Panc1 (cell line): ENCODE results near the gene BAZ2B. TPM values are rescaled to one million over a fixed set of nuclear protein-coding genes. Genes with fewer than 3 reads are reported as not detected.
"Not testable (repeated sequence)": the region's sequence is repeated elsewhere in the genome, so short reads cannot be mapped to it uniquely, and the experiment has no call there.

Experiments used
- ATAC-seq: fragments of 200-7000 bp; cut with Tn5 transposase; 2 replicates; pipeline ENCODE4 v1.9.1; 2020; ENCODE audit warnings: mild to moderate bottlenecking, moderate library complexity
- BruUV-seq: library from RNA; stranded (reverse); fragments of 400-500 nt; replicated peaks from 2 replicates; lab custom pipeline; 2021; lab: Mats Ljungman, UMichigan
- CTCF ChIA-PET: fragments of 300-600 bp; sonication (Branson Sonifier 250); formaldehyde crosslinking; loops from one replicate; lab custom pipeline; 2022; ENCODE audit warnings: antibody characterized with exemption; lab: Charles Lee
- POLR2A ChIA-PET: fragments of 300-600 bp; sonication (Branson Sonifier 250); formaldehyde crosslinking; loops from one replicate; lab custom pipeline; 2022; ENCODE audit warnings: antibody characterized with exemption; lab: Charles Lee
- DNase-seq: peaks from one replicate; pipeline ENCODE4 v3.0.0-alpha.2; 2010; ENCODE audit warnings: low read depth, low spot score
- H3K27ac ChIP-seq: 2 replicates; pipeline ENCODE4 v1.5.1; 2011; ENCODE audit warnings: mild to moderate bottlenecking, low read length, inconsistent platforms
- H3K27me3 ChIP-seq: fragments of 200-500 bp; sonication (Bioruptor generic); 2 replicates; pipeline ENCODE4 v1.6.0; 2014; ENCODE audit warnings: low read length, inconsistent platforms; ENCODE audit not compliant: control insufficient read depth, insufficient read depth
- H3K36me3 ChIP-seq: fragments of 200-500 bp; sonication (Bioruptor generic); 2 replicates; pipeline ENCODE4 v1.5.1; 2014; ENCODE audit warnings: inconsistent platforms, mild to moderate bottlenecking, low read length, moderate library complexity; ENCODE audit not compliant: control insufficient read depth, insufficient read depth
- H3K4me1 ChIP-seq: 2 replicates; pipeline ENCODE4 v1.5.1; 2011; ENCODE audit warnings: inconsistent platforms, mild to moderate bottlenecking, low read length, moderate library complexity; ENCODE audit not compliant: control insufficient read depth, insufficient read depth
- H3K4me3 ChIP-seq, 2 experiments: 2 replicates each; pipeline ENCODE4 v1.5.1; 2011 to 2012; ENCODE audit warnings: low read depth in 2 of 2, low read length in 2 of 2, mild to moderate bottlenecking in 2 of 2, inconsistent platforms in 1 of 2, moderate library complexity in 1 of 2
- H3K9me3 ChIP-seq: fragments of 200-500 bp; sonication (Bioruptor generic); 2 replicates; pipeline ENCODE4 v1.5.1; 2014; ENCODE audit warnings: low read depth, mild to moderate bottlenecking, inconsistent platforms, low read length, moderate library complexity; ENCODE audit not compliant: control insufficient read depth, insufficient read depth
- POLR2AphosphoS5 ChIP-seq: IDR thresholded peaks from 2 replicates; pipeline ENCODE4 v1.6.1; 2012; ENCODE audit warnings: mild to moderate bottlenecking, low read depth, low read length, moderate library complexity
- REST ChIP-seq, 2 experiments: IDR thresholded peaks; 2 replicates each; pipeline ENCODE4 v1.6.1; 2011 to 2012; ENCODE audit warnings: low read depth in 2 of 2, control low read depth in 1 of 2, low read length in 1 of 2, mild to moderate bottlenecking in 1 of 2, moderate library complexity in 1 of 2; ENCODE audit not compliant: insufficient read depth in 1 of 2
- SIN3A ChIP-seq: IDR thresholded peaks from 2 replicates; pipeline ENCODE4 v1.6.1; 2012; ENCODE audit warnings: low read depth, mild to moderate bottlenecking, low read length, moderate library complexity, borderline replicate concordance; ENCODE audit not compliant: insufficient read depth
- TCF7L2 ChIP-seq: IDR thresholded peaks from 2 replicates; pipeline ENCODE4 v1.6.1; 2011; ENCODE audit warnings: mild to moderate bottlenecking, low read depth, low read length, inconsistent platforms
- in situ Hi-C: cut with HindIII; loops from 2 replicates; pipeline ENCODE4 v1.10.0; 2016; ENCODE audit warnings: low sequenced_read_pairs, low pct_unique_long_range_greater_than_20kb
- intact Hi-C: fragments of 100-400 bp; cut with micrococcal nuclease; formaldehyde crosslinking; loops from one replicate; pipeline ENCODE4 v1.10.0; 2022; ENCODE audit not compliant: unreplicated experiment
- total RNA-seq: library from RNA; stranded (reverse); gene quantifications from one replicate; pipeline ENCODE4 v1.2.1, GENCODE V29; 2021; ENCODE audit not compliant: unreplicated experiment
- TF ChIP-seq, protein P1 (sequence below): fragments of 450-650 bp; IDR thresholded peaks from 2 replicates; pipeline ENCODE4 v1.5.1; 2017; ENCODE audit warnings: mild to moderate bottlenecking

BAZ2B gene
- total RNA-seq, 1 experiment from 2014 or later: 38.6 TPM

DNA sequence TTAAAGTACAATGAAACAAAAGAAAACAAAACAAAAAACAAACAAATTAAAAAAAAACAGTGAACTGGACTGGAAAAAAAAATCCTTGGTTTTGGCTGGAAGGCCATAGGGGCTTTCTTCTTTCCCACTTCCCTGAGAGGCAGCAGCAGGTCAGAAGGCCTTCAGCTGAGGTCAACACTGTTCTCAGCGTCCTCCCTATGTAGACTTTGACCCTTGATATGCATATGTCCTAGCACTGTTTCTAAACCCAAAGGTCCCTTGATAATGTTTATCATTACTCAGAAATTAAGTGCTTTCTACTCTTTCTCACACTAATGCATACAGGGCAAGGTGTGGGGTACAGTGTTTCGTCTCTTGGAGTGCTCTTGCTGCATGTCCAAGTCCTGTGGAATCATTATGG is 254.3 kb downstream of the BAZ2B start:
- intact Hi-C loops: no loop called here
- no peak for DNase-seq
- in situ Hi-C loops: no loop called here
- TF ChIP-seq, protein P1, sequence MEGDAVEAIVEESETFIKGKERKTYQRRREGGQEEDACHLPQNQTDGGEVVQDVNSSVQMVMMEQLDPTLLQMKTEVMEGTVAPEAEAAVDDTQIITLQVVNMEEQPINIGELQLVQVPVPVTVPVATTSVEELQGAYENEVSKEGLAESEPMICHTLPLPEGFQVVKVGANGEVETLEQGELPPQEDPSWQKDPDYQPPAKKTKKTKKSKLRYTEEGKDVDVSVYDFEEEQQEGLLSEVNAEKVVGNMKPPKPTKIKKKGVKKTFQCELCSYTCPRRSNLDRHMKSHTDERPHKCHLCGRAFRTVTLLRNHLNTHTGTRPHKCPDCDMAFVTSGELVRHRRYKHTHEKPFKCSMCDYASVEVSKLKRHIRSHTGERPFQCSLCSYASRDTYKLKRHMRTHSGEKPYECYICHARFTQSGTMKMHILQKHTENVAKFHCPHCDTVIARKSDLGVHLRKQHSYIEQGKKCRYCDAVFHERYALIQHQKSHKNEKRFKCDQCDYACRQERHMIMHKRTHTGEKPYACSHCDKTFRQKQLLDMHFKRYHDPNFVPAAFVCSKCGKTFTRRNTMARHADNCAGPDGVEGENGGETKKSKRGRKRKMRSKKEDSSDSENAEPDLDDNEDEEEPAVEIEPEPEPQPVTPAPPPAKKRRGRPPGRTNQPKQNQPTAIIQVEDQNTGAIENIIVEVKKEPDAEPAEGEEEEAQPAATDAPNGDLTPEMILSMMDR: no peak
- no peak for TF ChIP-seq SIN3A
- TF ChIP-seq POLR2AphosphoS5: no peak
- no peak for TF ChIP-seq REST (IDR thresholded peaks at IDR 0.05; ENCODE audit: insufficient read depth in 1 of 2, low read depth in 2 of 2, low read length in 1 of 2)
- TF ChIP-seq TCF7L2: no peak
- Histone ChIP-seq H3K4me3 (no peak overlapping the region), H3K27ac (no peak overlapping the region), H3K27me3 (no peaks in the 10 kb centered on the region), H3K9me3 (no peaks in the 10 kb centered on the region), H3K36me3 (no peaks in the 10 kb centered on the region), H3K4me1 (no peaks in the 10 kb centered on the region)
- BruUV-seq: no TSS peak
- ChIA-PET CTCF (no interaction called here), POLR2A (no interaction called here)
- ATAC-seq: no peak

DNA sequence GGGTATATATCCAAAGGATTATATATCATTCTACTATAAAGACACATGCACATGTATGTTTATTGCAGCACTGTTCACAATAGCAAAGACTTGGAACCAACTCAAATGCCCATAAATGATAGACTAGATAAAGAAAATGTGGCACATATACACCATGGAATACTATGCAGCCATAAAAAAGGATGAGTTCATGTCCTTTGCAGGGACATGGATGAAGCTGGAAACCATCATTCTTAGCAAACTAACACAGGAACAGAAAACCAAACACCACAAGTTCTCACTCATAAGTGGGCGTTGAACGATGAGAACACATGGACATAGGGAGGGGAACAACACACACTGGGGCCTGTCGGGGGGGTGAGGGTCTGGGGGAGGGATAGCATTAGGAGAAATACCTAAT is 254.7 kb downstream of the BAZ2B start:
- DNase-seq, intact Hi-C loops, H3K4me1 ChIP-seq, BruUV-seq, H3K9me3 ChIP-seq, H3K36me3 ChIP-seq, ATAC-seq, H3K27me3 ChIP-seq, in situ Hi-C loops, H3K27ac ChIP-seq, H3K4me3 ChIP-seq, POLR2A ChIA-PET: not testable (repeated sequence)
- CTCF ChIA-PET: interaction anchor here (0.6 kb wide), 1 partner anchor 254 kb away, joined by 7 read pairs; no protein-coding TSS in a partner anchor

DNA sequence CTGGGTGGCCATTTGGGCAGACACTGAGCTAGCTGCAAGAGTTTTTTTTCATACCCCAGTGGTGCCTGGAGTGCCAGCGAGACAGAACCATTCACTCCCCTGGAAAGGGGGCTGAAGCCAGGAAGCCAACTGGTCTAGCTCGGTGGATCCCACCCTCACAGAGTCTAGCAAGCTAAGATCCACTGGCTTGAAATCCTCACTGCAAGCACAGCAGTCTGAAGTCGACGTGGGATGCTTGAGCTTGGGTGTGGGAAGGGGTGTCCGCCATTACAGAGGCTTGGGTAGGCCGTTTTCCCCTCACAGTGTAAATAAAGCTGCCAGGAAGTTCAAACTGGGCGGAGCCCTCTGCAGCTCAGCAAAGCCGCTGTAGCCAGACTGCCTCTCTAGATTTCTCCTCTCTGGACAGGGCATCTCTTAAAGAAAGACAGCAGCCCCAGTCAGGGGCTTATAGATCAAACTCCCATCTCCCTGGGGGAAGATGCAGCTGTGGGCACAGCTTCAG is 260.2 kb downstream of the BAZ2B start:
- CTCF ChIA-PET: no interaction called here
- in situ Hi-C loops (no loop called here), intact Hi-C loops (no loop called here)
- no peak overlapping the region for H3K27ac ChIP-seq
- DNase-seq (no peak), ATAC-seq (no peak)
- H3K4me3 ChIP-seq: no peak overlapping the region
- H3K4me1 ChIP-seq: no peaks in the 10 kb centered on the region
- H3K9me3 ChIP-seq: no peaks in the 10 kb centered on the region
- no peaks in the 10 kb centered on the region for H3K36me3 ChIP-seq
- BruUV-seq: no TSS peak
- no peaks in the 10 kb centered on the region for H3K27me3 ChIP-seq
- no peak for TF ChIP-seq REST (IDR thresholded peaks at IDR 0.05; ENCODE audit: insufficient read depth in 1 of 2, low read depth in 2 of 2, low read length in 1 of 2)
- no peak for TF ChIP-seq SIN3A
- no peak for TF ChIP-seq TCF7L2
- TF ChIP-seq POLR2AphosphoS5: no peak
- TF ChIP-seq, protein P1: no peak
- POLR2A ChIA-PET: no interaction called here
